Measurements from ENCODE around the gene SESN1. TPM values are rescaled to one million over a fixed set of nuclear protein-coding genes. Genes with fewer than 3 reads are reported as not detected.

Gene SESN1
- total RNA-seq, 1 donor: 84.1 TPM

DNA sequence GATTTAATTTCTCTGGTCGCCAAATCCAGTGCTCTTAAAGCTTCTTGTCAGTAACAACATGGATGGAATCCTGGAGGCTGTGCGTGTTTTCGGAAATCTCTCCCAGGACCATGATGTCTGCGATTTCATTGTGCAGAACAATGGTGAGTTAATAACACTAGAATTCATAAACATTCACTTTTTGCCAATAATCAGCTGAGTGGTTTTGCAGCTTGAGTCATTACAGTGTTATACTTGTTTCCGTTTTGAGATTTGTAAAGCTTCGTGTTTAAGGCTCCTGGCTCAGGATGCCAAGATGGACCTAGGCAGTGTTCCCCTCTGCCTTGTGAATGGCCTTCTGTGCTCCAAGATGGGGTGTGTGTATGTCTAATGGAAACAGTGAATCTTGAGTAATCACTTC is 132.7 kb downstream of the SESN1 start:
- peaks cover 21% of the 10 kb centered on the region for H3K4me1 ChIP-seq (ENCODE audit: insufficient read depth, low read length)
- no peak overlapping the region for H3K4me3 ChIP-seq (ENCODE audit: low read length)
- H3K9me3 ChIP-seq (ENCODE audit: low read depth, low read length): no peaks in the 10 kb centered on the region
- H3K27me3 ChIP-seq (ENCODE audit: insufficient read depth, low read length): no peaks in the 10 kb centered on the region

DNA sequence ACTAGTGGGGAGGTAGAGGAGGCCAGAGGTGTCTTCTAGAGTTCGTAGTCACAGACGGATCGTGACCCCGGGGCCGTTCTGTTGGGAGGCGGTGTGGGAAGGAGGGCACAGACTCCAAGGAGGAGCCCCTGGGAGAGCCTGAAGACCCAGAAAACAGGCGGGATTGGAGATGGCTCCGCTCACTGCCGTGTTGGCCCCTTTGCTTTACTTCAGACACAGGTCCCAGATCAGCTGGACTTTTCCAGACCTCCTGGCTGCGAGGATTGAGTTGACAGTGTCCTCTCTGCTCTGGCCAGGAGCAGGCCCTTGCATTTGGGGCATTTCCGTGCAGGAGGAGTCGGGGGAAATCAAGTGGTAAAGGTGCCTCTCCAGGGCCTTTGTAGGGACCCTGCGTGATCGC is 133.6 kb downstream of the SESN1 start:
- H3K4me1 ChIP-seq (ENCODE audit: insufficient read depth, low read length): peaks cover 16% of the 10 kb centered on the region

DNA sequence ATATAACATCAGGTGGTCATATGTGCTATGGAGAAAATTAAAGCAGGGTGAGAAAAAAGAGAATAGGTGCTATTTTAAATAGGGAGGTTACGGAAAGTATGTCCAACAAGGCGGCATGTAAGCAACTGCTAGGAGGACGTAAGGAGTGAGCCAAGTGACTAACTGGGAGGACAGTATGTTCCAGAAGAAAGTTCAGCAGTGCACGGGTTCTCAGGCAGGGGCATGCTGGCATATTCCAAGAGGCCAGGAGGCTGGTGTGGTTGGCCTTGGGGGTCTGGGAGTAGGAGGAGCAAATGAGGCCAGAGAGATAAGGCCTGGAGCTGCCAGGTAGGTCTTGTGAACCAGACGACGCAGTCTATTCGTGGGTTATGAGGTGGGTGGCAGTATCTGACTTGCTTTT is 134.0 kb downstream of the SESN1 start:
- Histone ChIP-seq H3K4me1 (ENCODE audit: insufficient read depth, low read length) (peaks cover 20% of the 10 kb centered on the region), H3K4me3 (ENCODE audit: low read length) (no peak overlapping the region), H3K27me3 (ENCODE audit: insufficient read depth, low read length) (no peaks in the 10 kb centered on the region), H3K9me3 (ENCODE audit: low read depth, low read length) (no peaks in the 10 kb centered on the region)

More for the DNA sequence above, 133.6 kb downstream of the SESN1 start:
- Histone ChIP-seq H3K4me3 (ENCODE audit: low read length) (no peak overlapping the region), H3K27me3 (ENCODE audit: insufficient read depth, low read length) (no peaks in the 10 kb centered on the region), H3K9me3 (ENCODE audit: low read depth, low read length) (no peaks in the 10 kb centered on the region)

DNA sequence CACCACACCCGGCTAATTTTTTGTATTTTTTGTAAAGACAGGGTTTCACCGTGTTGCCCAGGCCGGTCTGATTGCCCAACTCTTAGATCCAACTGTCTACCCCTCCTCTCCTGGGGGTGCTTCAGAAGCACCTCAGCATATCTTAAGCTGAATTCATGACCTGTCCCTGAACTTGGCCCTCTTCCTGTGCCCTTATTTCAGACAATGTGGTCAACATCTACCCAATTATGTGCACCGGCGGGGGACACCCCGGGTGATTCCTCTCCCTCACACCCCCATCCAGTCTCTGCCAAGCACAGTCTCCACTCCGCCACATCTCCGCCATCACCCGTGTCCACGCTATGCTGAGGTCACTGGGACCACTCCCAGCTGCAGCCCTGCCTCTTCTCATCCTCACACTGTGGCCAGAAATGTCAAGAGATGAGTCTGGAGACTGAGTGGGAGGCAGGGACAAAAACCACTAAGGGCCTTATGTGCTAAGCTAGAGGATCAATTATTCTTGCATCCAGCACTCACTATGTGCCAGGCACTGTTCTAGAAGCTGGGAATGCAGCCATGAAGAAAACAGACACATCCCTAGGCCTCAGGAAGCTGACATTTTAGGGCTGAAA is 134.6 kb downstream of the SESN1 start:
- Histone ChIP-seq H3K4me1 (ENCODE audit: insufficient read depth, low read length) (peaks cover 23% of the 10 kb centered on the region), H3K27me3 (ENCODE audit: insufficient read depth, low read length) (no peaks in the 10 kb centered on the region), H3K4me3 (ENCODE audit: low read length) (no peak overlapping the region), H3K9me3 (ENCODE audit: low read depth, low read length) (no peaks in the 10 kb centered on the region)

DNA sequence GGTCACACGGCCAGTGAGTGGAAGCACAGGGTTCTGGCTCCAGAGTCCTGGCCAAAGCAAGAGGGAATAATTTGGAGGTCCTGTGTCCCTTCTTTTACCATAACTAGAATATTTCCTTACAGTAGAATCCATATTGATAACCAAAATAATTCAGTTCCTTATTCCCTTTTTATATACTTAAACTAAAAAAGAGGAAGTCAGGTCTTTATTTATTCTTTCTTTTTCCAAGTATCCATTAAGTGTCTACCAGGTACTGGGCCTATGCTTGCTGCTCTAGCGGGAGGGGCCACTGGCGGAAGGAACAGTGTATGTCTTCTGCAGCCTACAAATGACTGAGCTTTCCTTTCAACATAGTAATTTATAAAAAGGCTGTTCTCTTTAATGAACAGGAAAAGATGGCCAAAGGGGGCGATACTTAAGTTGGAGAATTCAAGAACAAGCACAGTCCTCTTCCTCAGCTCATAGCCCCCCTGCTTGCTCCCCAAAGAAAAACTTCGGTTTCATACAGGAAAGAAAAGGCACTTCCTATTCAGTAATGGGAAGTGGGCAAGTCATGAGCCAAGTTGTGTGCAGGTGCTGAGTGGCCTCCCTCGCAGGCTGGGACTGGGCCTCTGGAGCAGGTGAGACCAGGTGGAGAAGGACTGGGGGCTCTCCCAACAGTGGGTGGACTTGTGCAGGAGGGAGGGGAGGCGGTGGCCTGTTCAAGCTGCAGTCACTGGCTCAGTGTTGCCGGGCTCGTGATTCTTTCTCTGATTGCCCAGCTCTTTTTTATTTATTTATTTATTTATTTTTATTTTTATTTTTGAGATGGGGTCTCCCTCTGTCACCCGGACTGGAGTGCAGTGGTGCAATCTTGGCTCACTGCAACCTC is 135.5 kb downstream of the SESN1 start:
- Histone ChIP-seq H3K4me3 (ENCODE audit: low read length) (no peak overlapping the region), H3K4me1 (ENCODE audit: insufficient read depth, low read length) (peaks cover 27% of the 10 kb centered on the region), H3K9me3 (ENCODE audit: low read depth, low read length) (no peaks in the 10 kb centered on the region), H3K27me3 (ENCODE audit: insufficient read depth, low read length) (no peaks in the 10 kb centered on the region)

DNA sequence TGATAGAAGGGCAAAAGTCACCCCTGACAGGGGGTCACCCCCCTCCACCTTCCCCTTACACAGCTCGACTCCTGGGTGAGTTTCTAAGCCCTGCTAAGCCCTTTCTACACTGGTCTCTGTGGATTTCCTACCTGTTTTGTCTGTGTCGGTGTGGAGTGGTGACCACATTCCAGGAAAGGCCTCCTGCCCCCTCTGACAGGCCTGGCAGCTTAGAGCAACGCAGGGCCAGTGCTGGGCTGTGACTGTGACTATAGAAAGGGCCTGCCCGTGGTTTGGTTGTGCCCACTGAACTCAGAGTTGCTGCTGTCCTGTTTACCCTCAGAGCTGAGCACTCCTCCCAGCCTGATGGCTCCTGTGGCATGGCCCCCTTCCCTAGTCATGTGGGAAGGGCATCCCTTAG is 137.4 kb downstream of the SESN1 start:
- no peak overlapping the region for H3K4me3 ChIP-seq (ENCODE audit: low read length)
- no peaks in the 10 kb centered on the region for H3K9me3 ChIP-seq (ENCODE audit: low read depth, low read length)
- H3K27me3 ChIP-seq (ENCODE audit: insufficient read depth, low read length): no peaks in the 10 kb centered on the region
- H3K4me1 ChIP-seq (ENCODE audit: insufficient read depth, low read length): peaks cover 27% of the 10 kb centered on the region

DNA sequence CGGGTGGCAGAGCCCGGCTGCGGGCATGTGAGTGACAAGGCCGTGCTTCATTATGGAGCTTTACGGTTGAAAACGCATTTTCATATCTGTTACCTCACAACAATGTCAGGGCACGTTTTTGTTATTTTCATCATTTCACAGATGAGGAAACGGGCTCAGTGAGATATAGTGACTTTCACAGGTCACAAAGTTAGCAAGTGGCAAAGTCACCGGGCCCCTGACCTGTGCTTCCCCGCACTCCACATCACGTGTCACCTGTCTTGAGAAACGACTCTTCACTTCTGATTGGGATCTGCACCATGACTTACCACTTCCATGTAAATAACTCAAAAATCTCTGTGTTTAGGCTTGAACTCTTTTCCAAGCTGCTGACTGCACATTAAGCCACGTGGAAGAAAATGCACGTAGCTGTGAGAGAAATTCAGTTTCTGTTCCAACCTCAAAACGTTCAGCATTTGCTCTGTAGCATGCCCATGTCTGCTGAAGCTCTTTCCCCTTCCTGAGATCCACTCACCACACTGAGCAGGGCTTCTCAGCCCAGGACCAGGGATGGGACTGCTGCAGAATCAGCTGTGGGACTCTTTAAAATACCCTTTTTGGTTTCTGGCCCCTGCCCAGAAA is 139.2 kb downstream of the SESN1 start:
- Histone ChIP-seq H3K9me3 (ENCODE audit: low read depth, low read length) (no peaks in the 10 kb centered on the region), H3K27me3 (ENCODE audit: insufficient read depth, low read length) (no peaks in the 10 kb centered on the region), H3K4me1 (ENCODE audit: insufficient read depth, low read length) (peaks cover 38% of the 10 kb centered on the region), H3K4me3 (ENCODE audit: low read length) (no peak overlapping the region)

DNA sequence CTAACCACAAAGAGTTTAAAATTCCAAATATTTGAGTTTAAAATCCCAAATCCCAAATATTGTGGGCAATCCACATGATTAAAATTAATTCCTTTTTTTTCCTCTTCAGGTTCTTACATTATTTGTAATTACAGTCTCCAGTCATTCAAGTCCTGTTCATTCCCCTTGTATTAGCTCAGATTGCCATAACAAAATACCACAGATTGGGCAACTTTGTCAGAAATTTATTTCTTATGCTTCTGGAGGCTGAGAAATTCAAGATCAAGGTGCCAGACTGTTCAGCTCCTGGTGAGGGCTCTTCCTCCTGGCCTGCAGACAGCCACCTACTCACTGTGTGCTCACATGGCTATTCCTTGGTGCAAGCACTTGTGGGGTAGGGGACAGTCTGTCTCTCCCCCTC is 141.0 kb downstream of the SESN1 start:
- no peaks in the 10 kb centered on the region for H3K9me3 ChIP-seq (ENCODE audit: low read depth, low read length)
- no peaks in the 10 kb centered on the region for H3K27me3 ChIP-seq (ENCODE audit: insufficient read depth, low read length)
- peaks cover 24% of the 10 kb centered on the region for H3K4me1 ChIP-seq (ENCODE audit: insufficient read depth, low read length)
- no peak overlapping the region for H3K4me3 ChIP-seq (ENCODE audit: low read length)

DNA sequence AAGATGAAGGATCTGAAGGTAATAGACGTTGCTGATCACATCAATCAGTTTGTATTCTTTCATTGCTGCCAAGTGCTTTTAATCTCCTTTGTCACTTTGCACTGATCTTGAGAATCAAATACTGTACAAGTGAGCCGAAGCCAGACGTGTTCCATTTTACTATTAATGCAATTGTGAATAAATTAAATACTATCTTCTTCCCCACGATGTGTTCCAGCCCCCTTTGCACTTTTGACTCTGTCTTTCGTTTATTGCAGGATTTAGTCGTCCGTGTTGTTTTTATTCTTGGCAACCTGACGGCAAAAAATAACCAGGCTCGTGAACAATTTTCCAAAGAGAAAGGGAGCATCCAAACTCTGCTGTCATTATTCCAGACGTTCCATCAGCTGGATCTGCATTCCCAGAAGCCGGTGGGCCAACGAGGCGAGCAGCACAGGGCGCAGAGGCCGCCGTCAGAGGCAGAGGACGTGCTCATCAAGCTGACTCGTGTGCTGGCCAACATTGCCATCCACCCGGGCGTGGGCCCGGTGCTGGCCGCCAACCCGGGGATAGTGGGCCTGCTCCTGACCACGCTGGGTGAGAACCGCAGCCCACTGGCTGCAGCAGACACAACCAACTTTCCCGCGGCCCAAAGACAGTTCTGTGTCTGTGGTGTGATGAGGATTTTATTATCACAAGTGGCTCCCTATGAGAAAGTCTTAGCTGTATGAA is 141.7 kb downstream of the SESN1 start:
- Histone ChIP-seq H3K4me1 (ENCODE audit: insufficient read depth, low read length) (peaks cover 22% of the 10 kb centered on the region), H3K27me3 (ENCODE audit: insufficient read depth, low read length) (no peaks in the 10 kb centered on the region), H3K9me3 (ENCODE audit: low read depth, low read length) (no peaks in the 10 kb centered on the region), H3K4me3 (ENCODE audit: low read length) (no peak overlapping the region)

DNA sequence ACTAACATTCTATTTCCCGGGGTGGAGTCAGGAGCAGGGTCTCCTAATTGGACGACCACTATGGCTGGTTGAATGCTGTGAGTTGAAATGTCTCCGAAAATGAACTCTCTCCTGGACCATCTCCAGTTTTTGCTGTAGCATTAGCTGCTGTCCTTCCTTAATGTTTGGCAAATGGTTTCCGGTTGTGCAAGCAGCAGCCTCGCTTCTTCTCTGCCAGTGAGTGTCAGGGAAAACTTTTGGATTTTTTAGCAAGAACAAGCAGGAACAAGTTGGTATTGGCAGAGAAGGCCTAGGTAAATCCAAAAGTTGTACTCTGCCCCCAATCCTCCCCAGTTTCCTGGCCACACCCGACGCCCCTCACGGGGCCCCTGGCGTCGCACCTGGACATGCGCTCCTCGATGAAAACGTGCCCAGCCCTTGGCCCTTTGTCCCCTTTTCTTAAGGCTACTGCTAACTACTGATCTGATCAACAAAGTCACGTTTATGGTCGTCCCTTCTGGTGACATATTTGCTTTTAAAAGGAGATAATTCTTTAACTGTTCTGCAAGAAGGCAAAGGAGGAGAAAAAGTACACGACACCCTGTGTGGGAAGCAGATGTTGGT is 143.2 kb downstream of the SESN1 start:
- Histone ChIP-seq H3K4me3 (ENCODE audit: low read length) (no peak overlapping the region), H3K9me3 (ENCODE audit: low read depth, low read length) (no peaks in the 10 kb centered on the region), H3K27me3 (ENCODE audit: insufficient read depth, low read length) (no peaks in the 10 kb centered on the region), H3K4me1 (ENCODE audit: insufficient read depth, low read length) (peaks cover 31% of the 10 kb centered on the region)

DNA sequence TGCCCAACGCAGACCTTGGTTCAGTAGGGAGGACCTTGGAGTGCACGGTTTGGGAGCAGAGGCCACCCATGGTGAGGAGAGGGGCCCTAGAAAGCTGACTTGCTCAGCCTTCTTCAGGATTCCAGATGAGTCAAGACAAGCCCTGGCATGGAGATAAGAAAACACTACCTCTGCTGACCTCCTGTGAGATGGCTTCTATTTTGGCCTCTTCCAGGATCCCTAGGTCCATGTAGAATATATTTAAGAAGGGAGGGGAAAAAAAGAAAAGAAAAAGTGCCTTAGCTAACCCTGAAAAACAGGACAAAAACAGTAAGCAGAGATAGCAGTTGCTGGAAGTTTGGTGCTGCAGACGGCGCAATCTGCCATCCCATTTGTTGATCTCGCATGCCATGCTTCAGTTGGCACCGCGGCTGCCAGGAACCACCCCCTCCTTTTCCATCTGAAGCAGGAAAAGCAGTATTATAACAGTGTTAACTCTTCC is 146.4 kb downstream of the SESN1 start:
- H3K4me1 ChIP-seq (ENCODE audit: insufficient read depth, low read length): peaks cover 24% of the 10 kb centered on the region
- no peaks in the 10 kb centered on the region for H3K27me3 ChIP-seq (ENCODE audit: insufficient read depth, low read length)
- no peak overlapping the region for H3K4me3 ChIP-seq (ENCODE audit: low read length)
- H3K9me3 ChIP-seq (ENCODE audit: low read depth, low read length): no peaks in the 10 kb centered on the region

DNA sequence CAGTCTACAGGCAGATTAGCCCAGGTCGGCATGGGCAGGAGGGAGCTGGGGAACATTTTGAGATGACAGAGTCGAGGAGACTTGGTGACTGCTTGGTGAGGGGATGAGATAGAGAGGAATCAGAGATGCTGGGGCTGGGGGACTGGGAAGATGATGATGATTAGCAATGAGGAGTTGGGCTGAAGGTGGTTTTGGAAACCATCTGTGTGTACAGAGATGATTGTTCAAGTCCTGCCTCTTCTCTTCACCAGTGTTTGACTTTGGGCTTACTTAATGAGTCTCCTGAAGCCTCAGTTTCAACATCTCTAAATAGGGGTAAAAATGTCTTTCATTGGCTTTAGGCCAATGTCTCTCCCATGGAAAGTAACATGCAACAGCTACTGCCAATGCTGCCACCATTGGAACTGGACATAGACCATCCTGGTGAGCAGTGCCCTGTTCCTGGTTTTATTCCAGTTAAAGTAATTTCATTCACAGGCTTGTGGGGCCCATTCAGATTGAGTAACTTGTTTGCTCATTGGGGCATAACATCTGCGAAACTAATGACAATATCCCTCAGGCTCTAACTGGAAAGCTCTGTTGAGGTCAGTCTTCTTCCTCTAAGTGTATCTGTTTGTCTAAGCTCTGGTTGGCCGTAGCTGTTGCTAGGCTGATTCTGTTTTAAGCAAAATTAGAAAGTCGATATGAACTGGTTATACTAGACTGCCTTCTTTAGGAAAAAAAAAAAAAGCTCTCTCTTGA is 147.4 kb downstream of the SESN1 start:
- Histone ChIP-seq H3K9me3 (ENCODE audit: low read depth, low read length) (no peaks in the 10 kb centered on the region), H3K27me3 (ENCODE audit: insufficient read depth, low read length) (no peaks in the 10 kb centered on the region), H3K4me3 (ENCODE audit: low read length) (no peak overlapping the region), H3K4me1 (ENCODE audit: insufficient read depth, low read length) (peaks cover 33% of the 10 kb centered on the region)

DNA sequence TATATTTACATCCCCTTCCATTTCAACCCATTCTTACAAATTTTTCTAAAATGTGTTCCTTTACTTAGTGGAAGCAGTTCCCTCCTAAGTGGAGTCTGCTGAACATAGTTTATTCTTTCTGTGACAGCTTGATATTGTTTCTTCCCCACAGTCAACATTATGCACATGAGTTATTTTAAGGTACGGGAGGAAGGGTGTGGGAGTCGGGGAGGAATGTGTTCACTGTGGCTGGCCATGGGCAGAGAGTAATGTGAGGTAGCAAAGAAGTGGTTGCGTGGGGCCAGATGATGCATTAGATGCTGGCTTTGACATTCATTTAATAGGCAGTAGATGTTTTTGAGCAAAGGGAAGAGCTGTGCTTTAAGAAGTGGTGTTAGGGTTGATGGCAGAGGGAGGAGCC is 148.0 kb downstream of the SESN1 start:
- Histone ChIP-seq H3K4me3 (ENCODE audit: low read length) (no peak overlapping the region), H3K9me3 (ENCODE audit: low read depth, low read length) (no peaks in the 10 kb centered on the region), H3K27me3 (ENCODE audit: insufficient read depth, low read length) (no peaks in the 10 kb centered on the region), H3K4me1 (ENCODE audit: insufficient read depth, low read length) (peaks cover 38% of the 10 kb centered on the region)

DNA sequence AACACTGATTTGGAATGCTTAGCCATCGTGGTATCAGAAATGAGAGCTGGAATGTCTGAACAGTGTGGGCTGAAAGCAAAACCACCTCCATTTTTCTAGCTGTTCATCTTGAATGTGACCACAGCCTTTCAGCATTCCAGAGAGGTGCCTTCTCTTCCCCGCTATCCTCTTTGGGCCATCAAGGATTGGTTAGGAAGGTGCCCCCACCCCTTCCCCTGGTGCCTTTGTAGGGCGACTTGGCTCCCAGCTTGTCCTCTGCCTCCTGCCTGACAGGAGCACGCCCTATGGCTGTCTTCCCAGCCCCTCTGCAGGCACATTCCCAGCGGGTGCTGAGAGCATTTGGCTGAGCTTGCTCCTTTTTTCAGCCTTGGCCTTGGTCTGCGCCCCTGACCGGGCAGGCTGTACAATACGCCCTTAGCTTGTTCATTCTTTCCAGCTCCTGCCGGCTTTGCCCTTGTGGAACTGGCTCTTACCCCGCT is 148.9 kb downstream of the SESN1 start:
- Histone ChIP-seq H3K4me3 (ENCODE audit: low read length) (no peak overlapping the region), H3K4me1 (ENCODE audit: insufficient read depth, low read length) (peaks cover 28% of the 10 kb centered on the region), H3K27me3 (ENCODE audit: insufficient read depth, low read length) (no peaks in the 10 kb centered on the region), H3K9me3 (ENCODE audit: low read depth, low read length) (no peaks in the 10 kb centered on the region)

All from mononuclear cell (primary cell).